SK-MEL-5 (cell line): ENCODE results near the gene PDZD8. TPM values are rescaled to one million over a fixed set of nuclear protein-coding genes. Genes with fewer than 3 reads are reported as not detected.

Source experiments
- DNase-seq: peaks from one replicate; pipeline ENCODE4 v3.0.0-alpha.2; 2016; ENCODE audit warnings: low read depth, low spot score
- in situ Hi-C: cut with HindIII; loops from 2 replicates; pipeline ENCODE4 v1.10.0; 2016; ENCODE audit warnings: low sequenced_read_pairs, high pct_unique_total_duplicates, low pct_unique_long_range_greater_than_20kb
- total RNA-seq: library from RNA; depleted of rRNA; stranded (reverse); fragments of >200 nt; shearing (Covaris generic); gene quantifications from 2 replicates; pipeline ENCODE4 v1.2.3, GENCODE V29; 2014

The PDZD8 gene
- total RNA-seq, 1 experiment from 2014 or later = 8.5 TPM

GRCh38 chr10:117405730-117406129 is 30.5 kb upstream of the PDZD8 start:
- no peak for DNase-seq
- in situ Hi-C loops = no loop called here

DNA sequence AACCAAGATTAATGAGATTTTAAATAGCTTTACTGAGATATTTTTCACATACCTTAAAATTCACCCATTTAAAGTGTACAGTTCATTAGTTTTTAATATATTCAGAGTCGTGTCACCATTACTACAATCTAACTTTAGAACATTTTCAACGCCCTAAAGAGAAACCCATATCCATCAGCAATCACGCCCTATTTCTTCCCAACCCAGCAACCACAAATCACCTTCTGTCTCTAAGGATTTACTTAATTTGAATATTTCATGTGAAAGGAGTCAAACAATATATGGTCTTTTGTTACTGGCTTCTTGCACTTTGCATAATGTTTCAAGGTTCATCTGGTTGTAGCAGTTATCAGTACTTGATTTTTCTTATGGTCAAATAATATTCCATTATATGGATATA is 25.1 kb upstream of the PDZD8 start:
- in situ Hi-C loops = no loop called here

GRCh38 chr10:117399341-117400196 is 24.3 kb upstream of the PDZD8 start:
- in situ Hi-C loops = no loop called here

More for the DNA sequence above, 25.1 kb upstream of the PDZD8 start:
- no peak for DNase-seq

DNA sequence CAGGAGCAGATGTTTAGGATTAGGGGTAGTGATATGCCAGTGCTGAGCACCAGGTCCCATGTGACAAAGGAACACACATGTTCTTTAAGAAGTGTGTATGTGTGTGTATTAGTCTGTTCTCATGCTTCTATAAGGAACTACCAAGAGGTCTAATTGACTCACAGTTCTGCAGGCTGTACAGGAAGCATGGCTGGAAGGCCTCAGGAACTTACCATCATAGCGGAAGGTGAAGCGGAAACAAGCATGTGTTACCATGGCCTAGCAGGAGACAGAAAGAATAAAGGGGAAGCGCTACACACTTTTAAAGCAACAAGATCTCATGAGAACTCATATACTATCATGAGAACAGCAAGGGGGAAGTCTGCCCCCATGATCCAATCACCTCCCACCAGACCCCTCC is 22.8 kb upstream of the PDZD8 start:
- DNase-seq = no peak
- in situ Hi-C loops = no loop called here

More at GRCh38 chr10:117399341-117400196, 24.3 kb upstream of the PDZD8 start:
- DNase-seq = no peak

DNA sequence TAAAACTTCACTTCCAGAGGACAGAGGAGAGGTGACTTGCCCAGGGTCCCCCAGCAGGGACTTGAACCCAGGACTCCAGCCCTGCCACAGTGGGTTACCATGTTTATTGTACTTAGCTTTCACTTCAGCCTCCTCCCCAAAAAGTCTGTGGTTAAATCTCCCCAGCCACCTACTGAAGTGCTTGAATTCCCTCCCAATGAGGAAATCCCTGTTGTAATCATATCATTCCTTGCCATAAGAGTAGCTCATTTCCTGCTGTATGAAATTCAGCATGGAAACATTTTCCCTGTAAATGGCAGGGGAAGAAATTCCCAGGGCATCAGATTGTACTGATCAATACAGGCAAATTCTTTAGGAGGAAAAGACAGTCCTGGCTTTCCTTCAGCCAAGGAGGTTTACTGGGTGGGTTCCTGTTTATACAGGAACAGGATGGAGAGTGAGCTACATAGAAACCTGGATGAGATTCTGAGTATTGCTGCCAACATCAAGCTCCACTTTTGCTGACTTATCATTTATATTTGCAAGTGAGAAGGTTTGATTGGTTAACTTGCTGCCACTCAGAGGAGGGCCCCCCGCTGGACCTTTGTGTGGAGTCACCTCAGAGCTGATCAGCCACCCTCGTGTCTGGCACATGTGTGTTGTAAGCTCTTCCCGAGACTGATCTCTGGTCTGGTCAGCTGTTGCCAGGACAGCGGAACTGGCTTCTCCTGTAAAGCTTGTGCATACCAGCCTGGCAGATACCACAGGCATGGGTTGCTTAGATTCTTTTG is 16.4 kb upstream of the PDZD8 start:
- DNase-seq = peak; percentile 33
- in situ Hi-C loops = no loop called here

- DNase-seq = no peak
- in situ Hi-C loops = no loop called here
Measured at GRCh38 chr10:117390420-117390819, 15.2 kb upstream of the PDZD8 start.

- no peak for DNase-seq
- in situ Hi-C loops = no loop called here
Measured at GRCh38 chr10:117386805-117387204, 11.6 kb upstream of the PDZD8 start.

DNA sequence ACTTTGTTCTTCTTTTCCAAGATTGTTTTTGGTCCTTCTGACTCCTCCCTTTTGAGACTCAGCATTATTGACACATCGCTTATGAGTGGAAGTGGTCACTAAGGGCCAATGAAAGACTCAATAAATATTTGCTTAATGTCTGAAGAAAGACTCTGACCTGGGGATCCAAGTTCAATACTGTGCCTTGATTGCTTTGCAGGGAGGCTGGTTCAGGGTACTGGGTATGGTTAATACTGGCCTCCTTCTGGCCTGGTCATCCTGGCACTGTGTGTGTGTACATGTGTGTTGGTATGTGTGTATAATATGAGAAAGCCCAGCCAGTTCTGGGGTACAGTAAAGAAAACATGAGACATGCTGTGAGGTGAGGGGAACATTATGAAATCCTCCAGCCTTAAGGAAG is 7.6 kb upstream of the PDZD8 start:
- no peak for DNase-seq

GRCh38 chr10:117374506-117375359 is 507 bp downstream of the PDZD8 start:
- in situ Hi-C loops = no loop called here
- no peak for DNase-seq

More for the DNA sequence above, 7.6 kb upstream of the PDZD8 start:
- in situ Hi-C loops = no loop called here

DNA sequence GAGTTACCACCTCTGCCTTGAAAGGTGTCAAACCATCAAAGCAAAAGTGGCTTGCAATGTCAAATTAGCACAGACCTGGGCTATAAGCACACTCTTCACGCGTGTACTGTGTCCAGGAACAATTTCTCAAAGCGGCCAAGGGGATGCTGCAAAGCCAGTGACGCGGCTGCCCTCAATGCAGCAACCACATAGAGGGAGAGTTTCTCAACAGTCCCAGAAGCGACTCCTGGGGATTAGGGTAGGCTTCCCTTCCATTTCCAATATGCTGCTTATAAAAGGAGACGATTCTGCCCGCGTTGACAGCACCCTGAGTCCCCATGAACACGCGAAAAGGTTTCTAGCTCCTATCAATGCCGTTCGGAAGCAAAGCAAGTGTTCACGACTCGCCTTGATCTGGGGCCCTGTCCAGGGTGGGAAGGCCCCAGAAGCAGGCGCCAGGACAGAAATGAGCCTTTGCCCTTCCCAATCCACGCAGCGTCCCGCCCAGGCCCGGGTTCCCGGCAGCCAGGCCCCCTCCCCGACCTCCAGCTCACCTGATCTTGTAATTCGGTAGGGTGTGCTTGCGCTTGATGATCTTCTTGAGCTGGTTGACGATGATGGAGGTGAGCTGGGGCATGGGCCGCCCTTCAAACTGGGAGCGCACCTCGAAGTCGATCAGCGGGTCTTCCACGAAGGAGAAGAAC is 1.3 kb downstream of the PDZD8 start:
- in situ Hi-C loops = no loop called here
- peak; percentile 24 for DNase-seq

DNA sequence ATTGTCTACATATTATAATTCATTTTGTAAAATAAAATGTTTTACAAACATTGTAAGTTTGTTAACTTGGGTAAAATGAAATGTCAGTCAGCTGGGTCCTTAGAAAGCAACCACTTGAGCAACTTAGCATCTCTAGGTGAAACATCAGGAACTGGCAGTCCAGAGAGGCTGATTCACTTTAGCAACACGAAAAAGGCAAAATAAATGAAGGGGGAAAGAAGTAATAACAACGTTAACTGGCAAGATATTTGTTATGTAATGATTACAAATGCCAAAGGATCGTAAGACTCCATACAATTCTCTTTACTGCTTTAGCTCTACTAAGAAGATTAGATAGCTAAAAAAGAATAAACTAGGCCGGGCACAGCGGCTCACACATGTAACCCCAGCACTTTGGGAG is 5.0 kb downstream of the PDZD8 start:
- no peak for DNase-seq
- in situ Hi-C loops = no loop called here

DNA sequence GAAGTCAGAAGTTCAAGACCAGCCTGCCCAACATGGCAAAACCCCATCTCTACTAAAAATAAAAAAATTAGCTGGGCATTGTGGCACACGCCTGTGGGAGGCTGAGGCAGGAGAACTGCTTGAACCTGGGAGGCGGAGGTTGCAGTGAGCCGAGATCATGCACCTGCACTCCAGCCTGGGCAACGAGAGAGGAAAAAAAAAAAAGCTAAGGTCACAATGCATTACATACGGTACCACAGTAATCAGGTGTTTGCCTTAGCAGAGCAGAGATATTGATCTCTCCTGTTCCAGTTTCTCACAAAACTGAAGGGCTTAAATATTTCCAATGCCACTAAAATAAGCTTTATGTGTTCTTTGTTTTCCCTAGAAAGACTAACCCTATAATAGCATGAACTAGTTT is 7.5 kb downstream of the PDZD8 start:
- no peak for DNase-seq
- in situ Hi-C loops = no loop called here

DNA sequence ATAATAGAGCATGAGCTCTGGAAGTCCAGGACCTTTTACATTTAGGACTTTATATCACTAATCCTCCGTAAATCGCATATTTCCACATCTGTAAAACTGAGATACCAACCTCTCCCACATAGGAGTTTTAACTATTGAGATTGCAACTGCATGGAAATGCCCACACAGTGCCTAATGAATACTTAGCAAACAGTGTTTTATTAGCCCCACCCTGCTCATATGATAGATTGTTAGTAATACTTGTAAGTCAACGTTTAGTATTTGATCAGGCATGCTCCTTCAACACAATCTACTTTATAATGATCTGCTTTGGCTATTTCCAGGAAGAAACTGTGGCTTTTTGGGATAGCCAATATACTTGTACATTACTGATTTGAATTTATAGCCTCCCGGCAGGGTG is 8.5 kb downstream of the PDZD8 start:
- no peak for DNase-seq
- in situ Hi-C loops = no loop called here

GRCh38 chr10:117365612-117366011 is 9.6 kb downstream of the PDZD8 start:
- in situ Hi-C loops = no loop called here
- no peak for DNase-seq

DNA sequence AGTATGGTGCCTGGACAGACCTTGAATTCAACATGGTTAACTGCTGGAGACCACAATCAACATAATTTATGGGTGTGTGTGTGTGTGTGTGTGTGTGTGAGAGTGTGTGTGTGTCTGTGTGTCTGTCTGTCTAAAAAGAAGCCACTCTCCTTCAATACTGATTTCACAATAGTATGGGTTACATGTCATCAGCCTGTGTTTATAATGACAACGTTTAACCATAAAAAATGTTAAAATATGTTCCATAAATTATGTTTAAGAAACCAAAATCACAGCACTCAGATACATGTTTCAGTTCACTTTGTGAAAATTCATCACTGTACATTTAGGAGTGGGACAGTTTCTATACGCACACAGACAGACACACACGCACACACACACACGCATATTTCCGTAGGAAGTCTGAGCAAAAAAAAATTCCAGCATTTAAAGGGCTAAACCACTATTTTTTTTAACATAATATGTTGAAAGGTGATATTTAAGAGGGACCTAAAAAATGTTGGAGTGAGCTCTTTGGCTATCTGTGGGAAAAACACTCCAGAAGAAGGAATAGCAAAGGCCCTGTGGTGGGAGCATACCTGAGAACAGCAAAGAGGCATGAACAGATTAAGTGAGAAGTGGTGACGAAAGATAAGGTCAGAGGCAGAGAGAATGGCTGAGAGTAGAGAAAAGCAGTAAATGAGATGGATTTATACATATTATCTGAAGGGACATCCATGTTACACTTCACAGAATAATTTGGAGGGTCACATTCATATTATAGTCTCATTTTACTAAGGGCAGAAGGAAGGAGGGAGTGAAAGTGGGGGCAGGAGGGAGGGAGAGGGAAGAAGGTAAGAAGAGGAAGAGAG is 10.9 kb downstream of the PDZD8 start:
- in situ Hi-C loops = no loop called here
- no peak for DNase-seq

GRCh38 chr10:117363028-117363427 is 12.2 kb downstream of the PDZD8 start:
- DNase-seq = no peak

GRCh38 chr10:117362313-117362712 is 12.9 kb downstream of the PDZD8 start:
- DNase-seq = no peak
- in situ Hi-C loops = no loop called here

More at GRCh38 chr10:117363028-117363427, 12.2 kb downstream of the PDZD8 start:
- in situ Hi-C loops = no loop called here
